Neuronal stem cell (in vitro differentiated cells): ENCODE results near the gene PAFAH1B1.

ENCODE experiments used
- DNase-seq: peaks from one replicate; pipeline ENCODE4 v3.0.0-alpha.2; 2013; ENCODE audit warnings: low spot score
- H2AFZ ChIP-seq: one replicate; pipeline ENCODE4 v1.6.1; 2013; ENCODE audit warnings: mild to moderate bottlenecking, low read length, inconsistent platforms
- H2AK5ac ChIP-seq: 2 replicates; pipeline ENCODE4 v1.6.1; 2013; ENCODE audit warnings: low read depth, mild to moderate bottlenecking, inconsistent platforms, low read length, moderate library complexity, mixed read lengths
- H2BK120ac ChIP-seq: 2 replicates; pipeline ENCODE4 v1.6.1; 2013; ENCODE audit warnings: low read depth, mild to moderate bottlenecking, inconsistent platforms, low read length, moderate library complexity, mixed read lengths
- H2BK12ac ChIP-seq: one replicate; pipeline ENCODE4 v1.6.1; 2013; ENCODE audit warnings: low read length, inconsistent platforms
- H2BK15ac ChIP-seq: 2 replicates; pipeline ENCODE4 v1.6.1; 2013; ENCODE audit warnings: mild to moderate bottlenecking, low read length, inconsistent platforms, mixed read lengths
- H2BK5ac ChIP-seq: one replicate; pipeline ENCODE4 v1.6.1; 2013; ENCODE audit warnings: inconsistent platforms, mild to moderate bottlenecking, low read length, moderate library complexity
- H3K14ac ChIP-seq: one replicate; pipeline ENCODE4 v1.6.1; 2013; ENCODE audit warnings: low read length, inconsistent platforms
- H3K18ac ChIP-seq: 2 replicates; pipeline ENCODE4 v1.6.1; 2013; ENCODE audit warnings: low read length, inconsistent platforms
- H3K23ac ChIP-seq: 2 replicates; pipeline ENCODE4 v1.6.1; 2013; ENCODE audit warnings: low read depth, mild to moderate bottlenecking, mixed read lengths, low read length, inconsistent platforms; ENCODE audit not compliant: poor library complexity
- H3K27ac ChIP-seq: replicated peaks from 3 replicates; pipeline ENCODE4 v1.5.1; 2013; ENCODE audit warnings: low read length, inconsistent platforms
- H3K27me3 ChIP-seq, 3 experiments: 2 replicates each; pipeline ENCODE4 v1.6.1; 2013; ENCODE audit warnings: low read length in 3 of 3, mild to moderate bottlenecking in 2 of 3, inconsistent platforms in 1 of 3, low read depth in 1 of 3, mixed read lengths in 1 of 3, moderate library complexity in 1 of 3; ENCODE audit not compliant: control insufficient read depth in 3 of 3, insufficient read depth in 3 of 3
- H3K36me3 ChIP-seq, 2 donors: replicated peaks in 1 of 2; 2 replicates each; pipeline ENCODE4 v1.6.1; 2013; ENCODE audit warnings: low read length in 2 of 2; ENCODE audit not compliant: control insufficient read depth in 2 of 2, insufficient read depth in 2 of 2
- H3K4ac ChIP-seq: 2 replicates; pipeline ENCODE4 v1.6.1; 2013; ENCODE audit warnings: inconsistent platforms, mild to moderate bottlenecking, low read length, moderate library complexity
- H3K4me1 ChIP-seq, 2 donors: 1 replicate in 1 of 2; 2 replicates in 1 of 2; pipeline ENCODE4 v1.6.1; 2013; ENCODE audit warnings: low read length in 2 of 2, low read depth in 1 of 2; ENCODE audit not compliant: control insufficient read depth in 2 of 2, insufficient read depth in 1 of 2
- H3K4me2 ChIP-seq: one replicate; pipeline ENCODE4 v1.6.1; 2013; ENCODE audit warnings: mild to moderate bottlenecking, low read length, inconsistent platforms; ENCODE audit not compliant: insufficient read depth, poor library complexity, severe bottlenecking
- H3K4me3 ChIP-seq, 2 donors: 2 replicates each; pipeline ENCODE4 v1.5.1; 2013; ENCODE audit warnings: low read length in 2 of 2, mild to moderate bottlenecking in 2 of 2, inconsistent platforms in 1 of 2, moderate library complexity in 1 of 2
- H3K79me1 ChIP-seq: one replicate; pipeline ENCODE4 v1.6.1; 2013; ENCODE audit warnings: low read depth, mild to moderate bottlenecking, inconsistent platforms, low read length, moderate library complexity
- H3K9ac ChIP-seq: one replicate; pipeline ENCODE4 v1.6.1; 2013; ENCODE audit warnings: mild to moderate bottlenecking, low read depth, low read length, inconsistent platforms; ENCODE audit not compliant: poor library complexity
- H3K9me3 ChIP-seq, 2 donors: replicated peaks in 1 of 2; 2 replicates each; pipeline versions ENCODE3 to v1.6.1; 2013; ENCODE audit warnings: low read length in 2 of 2, mild to moderate bottlenecking in 2 of 2, inconsistent platforms in 1 of 2, low read depth in 1 of 2, mixed read lengths in 1 of 2, moderate library complexity in 1 of 2; ENCODE audit not compliant: control insufficient read depth in 2 of 2, insufficient read depth in 1 of 2
- H4K8ac ChIP-seq: one replicate; pipeline ENCODE4 v1.6.1; 2013; ENCODE audit warnings: low read depth, mild to moderate bottlenecking, inconsistent platforms, low read length, moderate library complexity
- H4K91ac ChIP-seq: one replicate; pipeline ENCODE4 v1.6.1; 2013; ENCODE audit warnings: low read length, low read depth, mild to moderate bottlenecking, inconsistent platforms; ENCODE audit not compliant: poor library complexity
- WGBS, 2 donors: extraction: QIAGEN DNeasy Blood & Tissue Kit; methylation state at CpG; one replicate each; pipeline ENCODE4 v1.1.7; 2013; ENCODE audit warnings: missing lambda C conversion rate in 2 of 2, mixed read lengths in 1 of 2; ENCODE audit not compliant: insufficient read length in 2 of 2, insufficient replicate concordance in 1 of 2; ENCODE audit errors: extremely low coverage in 2 of 2; 5-methylcytosine and 5-hydroxymethylcytosine counted together

Gene PAFAH1B1

DNA sequence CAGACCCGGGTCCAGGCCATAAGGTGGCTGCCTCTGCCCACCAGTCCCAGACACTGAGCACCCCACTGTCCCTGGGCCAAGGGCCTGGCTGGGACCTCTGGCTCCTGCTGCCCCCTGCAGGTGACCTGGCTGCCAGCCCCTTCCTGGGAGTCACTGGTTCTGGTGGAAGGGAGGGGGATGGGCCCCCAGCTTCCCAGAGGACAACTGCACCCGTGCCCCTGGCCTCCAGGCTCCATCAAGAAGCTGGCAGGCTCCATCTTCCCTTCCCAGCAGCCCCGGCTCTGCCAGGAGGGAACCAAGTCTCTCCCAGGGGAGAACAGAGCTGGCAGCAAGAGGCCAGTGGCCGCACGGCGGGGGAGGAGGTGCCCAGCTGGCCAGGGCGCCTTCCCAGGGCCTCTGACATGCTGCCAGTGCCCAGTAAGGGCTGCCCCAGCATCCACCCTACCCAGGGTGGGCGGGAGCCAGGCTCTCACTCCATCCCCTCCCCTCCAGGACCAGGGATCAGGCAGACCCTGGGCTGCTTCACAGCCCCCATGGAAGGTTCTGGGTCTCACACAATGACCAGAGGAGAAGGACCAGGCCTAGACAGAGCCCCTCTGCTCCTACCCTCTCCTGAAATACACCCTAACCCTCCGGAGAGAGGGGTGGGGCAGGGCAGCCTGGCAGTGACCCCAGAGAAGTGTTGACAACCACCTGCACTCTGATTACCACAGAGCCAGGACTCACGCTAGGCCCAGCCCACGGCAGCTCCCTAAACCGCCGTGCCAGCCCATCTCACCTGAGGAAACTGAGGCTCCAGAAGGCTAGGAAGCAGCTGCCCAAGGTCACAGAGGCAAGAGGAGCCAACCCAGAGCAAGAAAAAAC is 114.5 kb downstream of the PAFAH1B1 start:
- Histone ChIP-seq H3K4me2 (no peak overlapping the region), H3K9ac (no peak overlapping the region), H3K23ac (peak overlapping the region; percentile 65), H2BK15ac (peak overlapping the region; percentile 2), H3K27ac (no peak overlapping the region), H2BK12ac (no peak overlapping the region), H3K14ac (no peak overlapping the region), H2BK120ac (peak overlapping the region; percentile 81), H3K9me3 (peaks cover 0 to 2% of the 10 kb centered on the region in 2 donors), H3K4me1 (peaks cover 16 to 22% of the 10 kb centered on the region in 2 donors), H3K4ac (no peak overlapping the region), H2BK5ac (peak overlapping the region; percentile 24), H3K4me3 (no peak overlapping the region), H4K91ac (no peak overlapping the region), H2AK5ac (peak overlapping the region; percentile 84), H3K27me3 (no peaks in the 10 kb centered on the region), H4K8ac (no peak overlapping the region), H3K36me3 (peaks cover 4 to 12% of the 10 kb centered on the region in 2 donors), H3K79me1 (peaks cover 34% of the 10 kb centered on the region), H3K18ac (no peak overlapping the region), H2AFZ (no peak overlapping the region)
- WGBS, 2 donors, result no CpG with 5 or more reads among the region's 13 CpGs
- no peak for DNase-seq

DNA sequence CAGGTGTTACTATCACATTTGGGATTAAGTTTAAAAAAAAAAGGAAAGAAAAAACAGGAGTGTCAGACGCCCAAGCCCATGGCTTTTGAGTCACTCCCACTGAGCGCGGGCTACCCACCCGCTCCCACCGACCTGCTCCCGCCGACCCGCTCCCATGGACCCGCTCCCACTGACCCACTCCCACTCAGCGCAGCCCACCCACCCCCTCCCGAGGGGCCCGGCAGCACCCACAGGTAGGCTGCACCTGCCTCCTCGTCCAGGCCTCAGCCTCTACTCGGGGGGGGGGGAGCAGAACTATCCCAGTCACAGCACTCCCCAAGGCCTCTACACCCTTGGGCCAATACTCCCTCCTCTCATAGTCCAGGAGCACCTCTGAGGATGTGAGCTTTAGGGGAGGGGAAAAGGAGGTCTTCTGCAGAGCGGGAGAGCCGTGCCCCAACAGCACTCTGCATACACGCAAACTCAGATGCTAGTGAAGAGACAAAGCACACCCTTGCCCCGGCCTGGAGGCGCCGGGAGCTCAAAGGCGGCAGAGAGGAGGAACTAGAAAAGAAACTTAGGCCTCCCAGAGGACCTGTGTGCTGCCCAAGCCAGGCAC is 115.2 kb downstream of the PAFAH1B1 start:
- no CpG with 5 or more reads among the region's 21 CpGs for WGBS, 2 donors
- Histone ChIP-seq H3K18ac (no peak overlapping the region), H3K36me3 (peaks cover 0 to 5% of the 10 kb centered on the region in 2 donors), H3K9ac (no peak overlapping the region), H2BK120ac (peak overlapping the region; percentile 81), H2AFZ (no peak overlapping the region), H3K27me3 (no peaks in the 10 kb centered on the region), H2BK15ac (peak overlapping the region; percentile 49), H3K14ac (no peak overlapping the region), H3K4me2 (no peak overlapping the region), H2AK5ac (no peak overlapping the region), H3K4me3 (no peak overlapping the region), H3K79me1 (peaks cover 32% of the 10 kb centered on the region), H3K4me1 (peaks cover 16 to 22% of the 10 kb centered on the region in 2 donors), H3K9me3 (no peaks in the 10 kb centered on the region), H3K23ac (no peak overlapping the region), H4K91ac (no peak overlapping the region), H3K4ac (no peak overlapping the region), H2BK12ac (no peak overlapping the region), H2BK5ac (peak overlapping the region; percentile 24), H3K27ac (no peak overlapping the region), H4K8ac (no peak overlapping the region)
- DNase-seq, result no peak

DNA sequence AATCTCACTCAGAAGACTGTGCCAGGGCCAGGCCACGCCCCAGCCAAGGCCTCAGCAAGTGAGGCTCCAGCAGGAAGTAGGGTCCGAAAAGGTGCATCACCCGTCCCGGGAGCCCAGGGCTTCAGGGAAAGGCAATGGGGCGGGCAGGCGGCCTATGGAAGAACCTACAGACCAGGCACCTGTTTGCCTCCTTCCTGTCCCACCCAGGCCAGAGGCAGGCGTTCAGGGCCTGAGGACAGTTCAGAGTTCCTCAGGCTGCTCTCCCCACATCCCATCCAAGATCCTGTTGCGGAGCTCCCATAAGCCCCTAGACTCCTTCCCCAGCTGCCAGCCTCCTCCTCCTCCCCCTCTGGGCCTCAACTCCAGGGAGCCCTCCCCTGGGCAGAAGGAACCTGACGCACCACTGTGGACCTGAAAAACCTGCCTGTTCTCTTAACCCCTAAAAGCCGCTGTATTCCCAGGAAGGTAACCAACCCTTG is 115.8 kb downstream of the PAFAH1B1 start:
- no peak overlapping the region for H3K27ac ChIP-seq
- no peaks in the 10 kb centered on the region for H3K27me3 ChIP-seq
- H3K4ac ChIP-seq, result no peak overlapping the region
- no peak overlapping the region for H2BK15ac ChIP-seq
- no peaks in the 10 kb centered on the region for H3K36me3 ChIP-seq
- H3K4me3 ChIP-seq, result no peak overlapping the region
- H3K9me3 ChIP-seq, result no peaks in the 10 kb centered on the region
- no peak overlapping the region for H3K9ac ChIP-seq
- no peak for DNase-seq
- no peak overlapping the region for H3K4me2 ChIP-seq
- no peak overlapping the region for H2BK5ac ChIP-seq
- H3K23ac ChIP-seq, result peak overlapping the region; percentile 17
- H3K4me1 ChIP-seq, result peaks cover 16 to 22% of the 10 kb centered on the region in 2 donors
- no peak overlapping the region for H3K18ac ChIP-seq
- no CpG with 5 or more reads among the region's 10 CpGs for WGBS, 2 donors
- H2BK12ac ChIP-seq, result no peak overlapping the region
- no peak overlapping the region for H2AFZ ChIP-seq
- H2AK5ac ChIP-seq, result peak overlapping the region; percentile 13
- no peak overlapping the region for H4K91ac ChIP-seq
- H3K79me1 ChIP-seq, result peaks cover 30% of the 10 kb centered on the region
- no peak overlapping the region for H3K14ac ChIP-seq
- H4K8ac ChIP-seq, result no peak overlapping the region
- no peak overlapping the region for H2BK120ac ChIP-seq
